ENCODE data around the gene ELP6. TPM values are rescaled to one million over a fixed set of nuclear protein-coding genes. Genes with fewer than 3 reads are reported as not detected.

ELP6 gene
- 10 to 100 TPM; 16.9 to 31.1 (median 26.6) TPM for total RNA-seq

GRCh38 chr3:47513125-47513929 is at the start of gene ELP6:
TSS of gene ELP6 (minus strand) at chr3:47513712. CDS start at chr3:47513590, 122 bp downstream.
- peak; percentile 47 to 63 for TF ChIP-seq POLR2A (IDR thresholded peaks at IDR 0.05)
- TF ChIP-seq, protein P1, sequence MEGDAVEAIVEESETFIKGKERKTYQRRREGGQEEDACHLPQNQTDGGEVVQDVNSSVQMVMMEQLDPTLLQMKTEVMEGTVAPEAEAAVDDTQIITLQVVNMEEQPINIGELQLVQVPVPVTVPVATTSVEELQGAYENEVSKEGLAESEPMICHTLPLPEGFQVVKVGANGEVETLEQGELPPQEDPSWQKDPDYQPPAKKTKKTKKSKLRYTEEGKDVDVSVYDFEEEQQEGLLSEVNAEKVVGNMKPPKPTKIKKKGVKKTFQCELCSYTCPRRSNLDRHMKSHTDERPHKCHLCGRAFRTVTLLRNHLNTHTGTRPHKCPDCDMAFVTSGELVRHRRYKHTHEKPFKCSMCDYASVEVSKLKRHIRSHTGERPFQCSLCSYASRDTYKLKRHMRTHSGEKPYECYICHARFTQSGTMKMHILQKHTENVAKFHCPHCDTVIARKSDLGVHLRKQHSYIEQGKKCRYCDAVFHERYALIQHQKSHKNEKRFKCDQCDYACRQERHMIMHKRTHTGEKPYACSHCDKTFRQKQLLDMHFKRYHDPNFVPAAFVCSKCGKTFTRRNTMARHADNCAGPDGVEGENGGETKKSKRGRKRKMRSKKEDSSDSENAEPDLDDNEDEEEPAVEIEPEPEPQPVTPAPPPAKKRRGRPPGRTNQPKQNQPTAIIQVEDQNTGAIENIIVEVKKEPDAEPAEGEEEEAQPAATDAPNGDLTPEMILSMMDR (IDR thresholded peaks at IDR 0.05 in 4 of 5, conservative IDR thresholded peaks at IDR 0.05 in 1 of 5), result peak in 3 of 5 experiments; percentile 32 to 43 (median 34)
- Histone ChIP-seq H3K4me1 (peaks cover 0 to 5% of the 10 kb centered on the region in 2 donors), H3K27ac (peak within 1 kb of the TSS; percentile 84 to 98 (median 94)), H3K9me3 (no peaks in the 10 kb centered on the region), H3K27me3 (no peaks in the 10 kb centered on the region), H3K36me3 (peaks cover 0 to 25% of the 10 kb centered on the region in 2 donors), H3K4me3 (peak within 1 kb of the TSS; percentile 59 to 93 (median 78))
- intact Hi-C loops (cut with DNase I; ENCODE audit: low total_unique reads) (loop anchor here (1.0 to 5.0 kb wide), 3 partner anchors 37 to 289 kb away; partner anchors contain the start of gene DHX30), in situ Hi-C loops (cut with MboI; ENCODE audit: low sequenced_read_pairs in 4 of 4) (loop anchor here in 1 of 4 donors (5.0 kb wide), 1 partner anchor 274 kb away; no protein-coding TSS in a partner anchor)
- DNase-seq (peak; percentile 94 to 96), ATAC-seq (peak; percentile 97)

DNA sequence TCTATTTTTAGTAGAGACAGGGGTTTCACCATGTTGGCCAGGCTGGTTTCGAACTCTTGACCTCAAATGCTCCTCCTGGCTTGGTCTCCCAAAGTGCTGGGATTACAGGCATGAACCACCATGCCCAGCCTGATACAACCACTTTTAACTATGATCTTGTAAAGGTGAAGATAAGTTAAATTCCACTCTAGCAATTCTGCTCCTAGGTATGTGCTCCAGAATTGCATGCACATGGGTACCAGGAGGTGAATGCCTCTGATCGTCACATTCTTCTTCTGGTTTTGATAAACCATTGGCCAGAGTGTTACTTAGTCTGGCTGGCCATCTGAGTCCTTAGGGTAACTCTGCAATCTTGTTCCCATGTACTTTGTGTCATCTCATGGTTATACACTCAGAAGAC is 42.8 kb upstream of the ELP6 start:
- DNase-seq (no peak), ATAC-seq (no peak)
- Histone ChIP-seq H3K9me3 (no peaks in the 10 kb centered on the region), H3K27ac (no peak overlapping the region), H3K4me3 (no peak overlapping the region), H3K27me3 (no peaks in the 10 kb centered on the region), H3K4me1 (no peaks in the 10 kb centered on the region), H3K36me3 (no peaks in the 10 kb centered on the region)
- no peak for TF ChIP-seq POLR2A (IDR thresholded peaks at IDR 0.05)
- TF ChIP-seq, protein P1 (IDR thresholded peaks at IDR 0.05 in 4 of 5, conservative IDR thresholded peaks at IDR 0.05 in 1 of 5), result no peak
- in situ Hi-C loops (cut with MboI; ENCODE audit: low sequenced_read_pairs in 4 of 4), result no loop called here
- intact Hi-C loops (cut with DNase I; ENCODE audit: low total_unique reads), result no loop called here

DNA sequence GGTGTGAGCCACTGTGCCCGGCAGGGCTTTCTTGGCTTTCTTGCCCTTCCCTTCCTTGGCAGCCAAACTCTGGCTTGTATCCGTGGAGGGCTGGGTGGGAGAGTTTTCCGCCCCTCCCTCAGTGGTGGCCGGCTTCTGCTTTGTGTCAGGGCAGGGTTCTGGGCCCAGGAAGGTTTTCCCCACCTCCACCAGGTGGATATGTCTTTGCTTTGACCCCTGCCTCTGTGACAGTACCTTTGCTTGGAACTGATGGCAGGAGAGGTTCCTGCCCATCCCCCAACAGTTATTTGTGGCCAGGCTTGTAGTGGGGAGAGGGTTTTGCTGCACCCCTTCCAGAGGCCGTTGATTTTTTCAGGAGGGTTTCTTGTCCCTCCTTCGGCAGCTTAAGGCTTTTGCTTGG is 40.8 kb upstream of the ELP6 start:
- Histone ChIP-seq H3K27ac (no peak overlapping the region), H3K36me3 (no peaks in the 10 kb centered on the region), H3K4me3 (no peak overlapping the region), H3K9me3 (no peaks in the 10 kb centered on the region), H3K4me1 (no peaks in the 10 kb centered on the region), H3K27me3 (no peaks in the 10 kb centered on the region)
- no peak for DNase-seq
- ATAC-seq, result no peak
- intact Hi-C loops (cut with DNase I; ENCODE audit: low total_unique reads), result no loop called here
- no peak for TF ChIP-seq POLR2A (IDR thresholded peaks at IDR 0.05)
- TF ChIP-seq, protein P1 (IDR thresholded peaks at IDR 0.05 in 4 of 5, conservative IDR thresholded peaks at IDR 0.05 in 1 of 5), result no peak
- in situ Hi-C loops (cut with MboI; ENCODE audit: low sequenced_read_pairs in 4 of 4), result no loop called here

DNA sequence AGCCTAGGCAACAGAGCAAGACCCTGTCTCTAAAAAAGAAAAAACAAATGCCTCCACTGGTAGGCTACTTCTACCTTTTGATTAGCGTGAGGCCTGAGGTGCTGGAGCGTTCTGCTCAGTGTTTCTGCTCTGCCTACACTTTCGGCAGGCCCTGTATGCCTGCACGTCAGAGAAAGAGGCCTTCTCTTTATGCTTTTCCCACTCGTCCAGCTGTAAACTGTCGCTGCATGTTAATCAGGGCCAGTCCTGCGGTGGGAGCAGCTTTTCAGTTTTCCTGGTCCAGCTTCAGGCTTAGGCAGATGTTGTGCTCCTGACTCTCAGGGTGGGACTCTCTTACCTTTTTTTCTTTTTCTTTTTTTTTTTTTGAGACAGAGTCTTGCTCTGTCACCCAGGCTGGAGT is 39.9 kb upstream of the ELP6 start:
- H3K4me3 ChIP-seq, result no peak overlapping the region
- no peaks in the 10 kb centered on the region for H3K9me3 ChIP-seq
- no peaks in the 10 kb centered on the region for H3K4me1 ChIP-seq
- H3K36me3 ChIP-seq, result no peaks in the 10 kb centered on the region
- TF ChIP-seq POLR2A (IDR thresholded peaks at IDR 0.05), result no peak
- TF ChIP-seq, protein P1 (IDR thresholded peaks at IDR 0.05 in 4 of 5, conservative IDR thresholded peaks at IDR 0.05 in 1 of 5), result no peak
- in situ Hi-C loops (cut with MboI; ENCODE audit: low sequenced_read_pairs in 4 of 4) (no loop called here), intact Hi-C loops (cut with DNase I; ENCODE audit: low total_unique reads) (no loop called here)
- no peaks in the 10 kb centered on the region for H3K27me3 ChIP-seq
- no peak overlapping the region for H3K27ac ChIP-seq
- DNase-seq (no peak), ATAC-seq (no peak)
